PC-3 (cell line): ENCODE results near the gene OR7G3.

Experiments
- EZH2 ChIP-seq: fragments of 300-600 bp; sonication (generic); IDR thresholded peaks from one replicate; pipeline ENCODE4 v1.6.1; 2017; ENCODE audit warnings: antibody characterized with exemption, mild to moderate bottlenecking, low read length; ENCODE audit not compliant: unreplicated experiment
- EZH2phosphoT487 ChIP-seq: fragments of 300-600 bp; sonication (generic); IDR thresholded peaks from 2 replicates; pipeline ENCODE4 v1.6.1; 2018; ENCODE audit warnings: mild to moderate bottlenecking, antibody characterized with exemption, low read length, borderline replicate concordance
- TF ChIP-seq, protein P1 (sequence below): fragments of 300-600 bp; sonication (generic); conservative IDR thresholded peaks from 2 replicates; pipeline ENCODE4 v1.5.1; 2017; ENCODE audit warnings: antibody characterized with exemption, low read depth, mild to moderate bottlenecking, low read length

DNA sequence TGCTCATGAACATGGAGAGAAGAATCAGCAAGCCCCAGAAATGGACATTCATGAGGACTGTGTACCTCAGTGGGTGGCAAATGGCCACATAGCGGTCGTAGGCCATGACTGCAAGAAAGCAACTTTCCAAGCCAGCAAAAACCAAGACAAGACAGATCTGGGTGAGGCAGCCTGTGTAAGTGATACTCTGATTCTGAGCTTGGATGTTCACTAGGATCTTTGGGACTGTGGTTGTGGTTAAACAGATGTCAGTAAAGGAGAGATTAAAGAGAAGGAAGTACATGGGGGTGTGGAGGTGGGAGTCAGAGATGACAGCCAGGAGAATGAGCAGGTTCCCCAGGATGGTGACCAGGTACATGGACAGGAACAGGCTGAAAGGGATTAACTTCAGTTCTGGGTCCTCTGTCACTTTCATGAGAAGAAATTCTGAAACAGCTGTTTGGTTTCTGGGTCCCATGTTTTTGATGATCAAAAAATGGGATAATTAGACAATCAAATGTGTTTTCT is 11.4 kb downstream of the OR7G3 start, which contains the start of gene OR7G1:
- TF ChIP-seq, protein P1, sequence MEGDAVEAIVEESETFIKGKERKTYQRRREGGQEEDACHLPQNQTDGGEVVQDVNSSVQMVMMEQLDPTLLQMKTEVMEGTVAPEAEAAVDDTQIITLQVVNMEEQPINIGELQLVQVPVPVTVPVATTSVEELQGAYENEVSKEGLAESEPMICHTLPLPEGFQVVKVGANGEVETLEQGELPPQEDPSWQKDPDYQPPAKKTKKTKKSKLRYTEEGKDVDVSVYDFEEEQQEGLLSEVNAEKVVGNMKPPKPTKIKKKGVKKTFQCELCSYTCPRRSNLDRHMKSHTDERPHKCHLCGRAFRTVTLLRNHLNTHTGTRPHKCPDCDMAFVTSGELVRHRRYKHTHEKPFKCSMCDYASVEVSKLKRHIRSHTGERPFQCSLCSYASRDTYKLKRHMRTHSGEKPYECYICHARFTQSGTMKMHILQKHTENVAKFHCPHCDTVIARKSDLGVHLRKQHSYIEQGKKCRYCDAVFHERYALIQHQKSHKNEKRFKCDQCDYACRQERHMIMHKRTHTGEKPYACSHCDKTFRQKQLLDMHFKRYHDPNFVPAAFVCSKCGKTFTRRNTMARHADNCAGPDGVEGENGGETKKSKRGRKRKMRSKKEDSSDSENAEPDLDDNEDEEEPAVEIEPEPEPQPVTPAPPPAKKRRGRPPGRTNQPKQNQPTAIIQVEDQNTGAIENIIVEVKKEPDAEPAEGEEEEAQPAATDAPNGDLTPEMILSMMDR, result no peak
- TF ChIP-seq EZH2phosphoT487 (no peak), EZH2 (no peak)
